ENCODE results near the gene CYP2C8.
"Not testable (repeated sequence)": the region's sequence is repeated elsewhere in the genome, so short reads cannot be mapped to it uniquely, and the experiment has no call there.

CYP2C8 gene

GRCh38 chr10:95069286-95069685, at the start of gene CYP2C8:
Gene CYP2C8, minus strand, starts transcription at chr10:95069497. Its CDS starts 95 bp downstream, at chr10:95069402.
- no peak within 1 kb of the TSS for H3K27ac ChIP-seq (ENCODE audit: low read depth, low read length)
- no peaks in the 10 kb centered on the region for H3K4me1 ChIP-seq (ENCODE audit: insufficient read depth, low read length)
- H3K4me3 ChIP-seq (ENCODE audit: low read depth in 1 of 2, low read length in 2 of 2): no peak within 1 kb of the TSS
- H3K27me3 ChIP-seq (ENCODE audit: control insufficient read depth in 1 of 2, insufficient read depth in 2 of 2, low read length in 2 of 2): no peaks in the 10 kb centered on the region
- H3K9me3 ChIP-seq (ENCODE audit: low read length): no peaks in the 10 kb centered on the region
- no peaks in the 10 kb centered on the region for H3K36me3 ChIP-seq (ENCODE audit: insufficient read depth, low read length)
- no peak within 1 kb of the TSS for H3K9ac ChIP-seq (ENCODE audit: low read length)

GRCh38 chr10:95116869-95117269, 47.6 kb upstream of the CYP2C8 start:
- no peak overlapping the region for H3K9ac ChIP-seq (ENCODE audit: low read length)
- peaks cover 3% of the 10 kb centered on the region for H3K9me3 ChIP-seq (ENCODE audit: low read length)
- H3K27me3 ChIP-seq (ENCODE audit: control insufficient read depth in 1 of 2, insufficient read depth in 2 of 2, low read length in 2 of 2): no peaks in the 10 kb centered on the region
- H3K4me3 ChIP-seq (ENCODE audit: low read depth in 1 of 2, low read length in 2 of 2): no peak overlapping the region
- no peaks in the 10 kb centered on the region for H3K4me1 ChIP-seq (ENCODE audit: insufficient read depth, low read length)
- H3K36me3 ChIP-seq (ENCODE audit: insufficient read depth, low read length): no peaks in the 10 kb centered on the region
- H3K27ac ChIP-seq (ENCODE audit: low read depth, low read length): no peak overlapping the region

- H3K9ac ChIP-seq (ENCODE audit: low read length); H3K27ac ChIP-seq (ENCODE audit: low read depth, low read length); H3K4me3 ChIP-seq (ENCODE audit: low read depth in 1 of 2, low read length in 2 of 2); H3K4me1 ChIP-seq (ENCODE audit: insufficient read depth, low read length); H3K36me3 ChIP-seq (ENCODE audit: insufficient read depth, low read length); H3K27me3 ChIP-seq (ENCODE audit: control insufficient read depth in 1 of 2, insufficient read depth in 2 of 2, low read length in 2 of 2); H3K9me3 ChIP-seq (ENCODE audit: low read length): not testable (repeated sequence)
Measured at GRCh38 chr10:95110823-95111222, 41.5 kb upstream of the CYP2C8 start.

GRCh38 chr10:95097805-95098204, 28.5 kb upstream of the CYP2C8 start:
- no peaks in the 10 kb centered on the region for H3K9me3 ChIP-seq (ENCODE audit: low read length)
- no peak overlapping the region for H3K4me3 ChIP-seq (ENCODE audit: low read depth in 1 of 2, low read length in 2 of 2)
- no peaks in the 10 kb centered on the region for H3K27me3 ChIP-seq (ENCODE audit: control insufficient read depth in 1 of 2, insufficient read depth in 2 of 2, low read length in 2 of 2)
- H3K4me1 ChIP-seq (ENCODE audit: insufficient read depth, low read length): no peaks in the 10 kb centered on the region
- no peak overlapping the region for H3K27ac ChIP-seq (ENCODE audit: low read depth, low read length)
- no peak overlapping the region for H3K9ac ChIP-seq (ENCODE audit: low read length)
- H3K36me3 ChIP-seq (ENCODE audit: insufficient read depth, low read length): no peaks in the 10 kb centered on the region

- H3K27me3 ChIP-seq (ENCODE audit: control insufficient read depth in 1 of 2, insufficient read depth in 2 of 2, low read length in 2 of 2): no peaks in the 10 kb centered on the region
- no peaks in the 10 kb centered on the region for H3K36me3 ChIP-seq (ENCODE audit: insufficient read depth, low read length)
- H3K9ac ChIP-seq (ENCODE audit: low read length): no peak overlapping the region
- H3K4me1 ChIP-seq (ENCODE audit: insufficient read depth, low read length): no peaks in the 10 kb centered on the region
- H3K9me3 ChIP-seq (ENCODE audit: low read length): no peaks in the 10 kb centered on the region
- H3K4me3 ChIP-seq (ENCODE audit: low read depth in 1 of 2, low read length in 2 of 2): no peak overlapping the region
- H3K27ac ChIP-seq (ENCODE audit: low read depth, low read length): no peak overlapping the region
Measured at GRCh38 chr10:95096143-95096542, 26.8 kb upstream of the CYP2C8 start.

GRCh38 chr10:95079626-95080025, 10.3 kb upstream of the CYP2C8 start:
- H3K9ac ChIP-seq (ENCODE audit: low read length); H3K27me3 ChIP-seq (ENCODE audit: control insufficient read depth in 1 of 2, insufficient read depth in 2 of 2, low read length in 2 of 2); H3K4me1 ChIP-seq (ENCODE audit: insufficient read depth, low read length); H3K27ac ChIP-seq (ENCODE audit: low read depth, low read length); H3K36me3 ChIP-seq (ENCODE audit: insufficient read depth, low read length); H3K4me3 ChIP-seq (ENCODE audit: low read depth in 1 of 2, low read length in 2 of 2); H3K9me3 ChIP-seq (ENCODE audit: low read length): not testable (repeated sequence)

- no peaks in the 10 kb centered on the region for H3K36me3 ChIP-seq (ENCODE audit: insufficient read depth, low read length)
- no peak overlapping the region for H3K4me3 ChIP-seq (ENCODE audit: low read depth in 1 of 2, low read length in 2 of 2)
- H3K27me3 ChIP-seq (ENCODE audit: control insufficient read depth in 1 of 2, insufficient read depth in 2 of 2, low read length in 2 of 2): no peaks in the 10 kb centered on the region
- H3K4me1 ChIP-seq (ENCODE audit: insufficient read depth, low read length): no peaks in the 10 kb centered on the region
- H3K9ac ChIP-seq (ENCODE audit: low read length): no peak overlapping the region
- no peak overlapping the region for H3K27ac ChIP-seq (ENCODE audit: low read depth, low read length)
- H3K9me3 ChIP-seq (ENCODE audit: low read length): no peaks in the 10 kb centered on the region
Measured at GRCh38 chr10:95077556-95077955, 8.3 kb upstream of the CYP2C8 start.

- no peak overlapping the region for H3K9ac ChIP-seq (ENCODE audit: low read length)
- no peaks in the 10 kb centered on the region for H3K4me1 ChIP-seq (ENCODE audit: insufficient read depth, low read length)
- no peaks in the 10 kb centered on the region for H3K36me3 ChIP-seq (ENCODE audit: insufficient read depth, low read length)
- H3K27ac ChIP-seq (ENCODE audit: low read depth, low read length): no peak overlapping the region
- no peaks in the 10 kb centered on the region for H3K9me3 ChIP-seq (ENCODE audit: low read length)
- H3K4me3 ChIP-seq (ENCODE audit: low read depth in 1 of 2, low read length in 2 of 2): no peak overlapping the region
- H3K27me3 ChIP-seq (ENCODE audit: control insufficient read depth in 1 of 2, insufficient read depth in 2 of 2, low read length in 2 of 2): no peaks in the 10 kb centered on the region
Measured at GRCh38 chr10:95071107-95071660, 1.9 kb upstream of the CYP2C8 start.

- not testable (repeated sequence) for H3K4me1 ChIP-seq (ENCODE audit: insufficient read depth, low read length); H3K27ac ChIP-seq (ENCODE audit: low read depth, low read length); H3K4me3 ChIP-seq (ENCODE audit: low read depth in 1 of 2, low read length in 2 of 2); H3K36me3 ChIP-seq (ENCODE audit: insufficient read depth, low read length); H3K9me3 ChIP-seq (ENCODE audit: low read length); H3K27me3 ChIP-seq (ENCODE audit: control insufficient read depth in 1 of 2, insufficient read depth in 2 of 2, low read length in 2 of 2); H3K9ac ChIP-seq (ENCODE audit: low read length)
Measured at GRCh38 chr10:95064125-95064524, 5.2 kb downstream of the CYP2C8 start.

GRCh38 chr10:95056744-95057363, 12.4 kb downstream of the CYP2C8 start:
- no peaks in the 10 kb centered on the region for H3K9me3 ChIP-seq (ENCODE audit: low read length)
- H3K36me3 ChIP-seq (ENCODE audit: insufficient read depth, low read length): no peaks in the 10 kb centered on the region
- no peaks in the 10 kb centered on the region for H3K4me1 ChIP-seq (ENCODE audit: insufficient read depth, low read length)
- no peak overlapping the region for H3K4me3 ChIP-seq (ENCODE audit: low read depth in 1 of 2, low read length in 2 of 2)
- H3K27me3 ChIP-seq (ENCODE audit: control insufficient read depth in 1 of 2, insufficient read depth in 2 of 2, low read length in 2 of 2): no peaks in the 10 kb centered on the region
- H3K27ac ChIP-seq (ENCODE audit: low read depth, low read length): no peak overlapping the region
- H3K9ac ChIP-seq (ENCODE audit: low read length): no peak overlapping the region

GRCh38 chr10:95049919-95050318, 19.4 kb downstream of the CYP2C8 start:
- no peak overlapping the region for H3K4me3 ChIP-seq (ENCODE audit: low read depth in 1 of 2, low read length in 2 of 2)
- no peaks in the 10 kb centered on the region for H3K9me3 ChIP-seq (ENCODE audit: low read length)
- no peak overlapping the region for H3K9ac ChIP-seq (ENCODE audit: low read length)
- H3K36me3 ChIP-seq (ENCODE audit: insufficient read depth, low read length): no peaks in the 10 kb centered on the region
- no peaks in the 10 kb centered on the region for H3K27me3 ChIP-seq (ENCODE audit: control insufficient read depth in 1 of 2, insufficient read depth in 2 of 2, low read length in 2 of 2)
- no peak overlapping the region for H3K27ac ChIP-seq (ENCODE audit: low read depth, low read length)
- H3K4me1 ChIP-seq (ENCODE audit: insufficient read depth, low read length): no peaks in the 10 kb centered on the region

GRCh38 chr10:95048206-95048605, 21.1 kb downstream of the CYP2C8 start:
- Histone ChIP-seq H3K27ac (ENCODE audit: low read depth, low read length) (no peak overlapping the region), H3K9me3 (ENCODE audit: low read length) (no peaks in the 10 kb centered on the region), H3K4me1 (ENCODE audit: insufficient read depth, low read length) (no peaks in the 10 kb centered on the region)

More at GRCh38 chr10:95048206-95048605, 21.1 kb downstream of the CYP2C8 start:
- Histone ChIP-seq H3K36me3 (ENCODE audit: insufficient read depth, low read length) (no peaks in the 10 kb centered on the region), H3K27me3 (ENCODE audit: control insufficient read depth in 1 of 2, insufficient read depth in 2 of 2, low read length in 2 of 2) (no peaks in the 10 kb centered on the region), H3K4me3 (ENCODE audit: low read depth in 1 of 2, low read length in 2 of 2) (no peak overlapping the region), H3K9ac (ENCODE audit: low read length) (no peak overlapping the region)
